SK-N-MC (cell line): ENCODE results near the gene ZNF574.

Experiments used
- EZH2 ChIP-seq: fragments of 200-600 bp; sonication (generic); IDR thresholded peaks from one replicate; pipeline ENCODE4 v1.6.1; 2017; ENCODE audit warnings: antibody characterized with exemption
- POLR2AphosphoS5 ChIP-seq: IDR thresholded peaks from 2 replicates; pipeline ENCODE4 v1.6.1; 2012; ENCODE audit warnings: mild to moderate bottlenecking, low read depth, low read length, borderline replicate concordance

- TF ChIP-seq POLR2AphosphoS5 (no peak), EZH2 (no peak)
Measured at GRCh38 chr19:42121036-42121621, 45.2 kb downstream of the ZNF574 start.
